Stimulated activated naive CD4-positive, alpha-beta T cell treated with Interleukin-2 at 50 U/mL for 16 hours (primary cell): Measurements from ENCODE around the gene OR10H4.
"Not testable (repeated sequence)": the region's sequence is repeated elsewhere in the genome, so short reads cannot be mapped to it uniquely, and the experiment has no call there.

Experiments
- DNase-seq: peaks from one replicate; lab custom pipeline; 2025; lab: John Stamatoyannopoulos, UW

Gene OR10H4, protein sequence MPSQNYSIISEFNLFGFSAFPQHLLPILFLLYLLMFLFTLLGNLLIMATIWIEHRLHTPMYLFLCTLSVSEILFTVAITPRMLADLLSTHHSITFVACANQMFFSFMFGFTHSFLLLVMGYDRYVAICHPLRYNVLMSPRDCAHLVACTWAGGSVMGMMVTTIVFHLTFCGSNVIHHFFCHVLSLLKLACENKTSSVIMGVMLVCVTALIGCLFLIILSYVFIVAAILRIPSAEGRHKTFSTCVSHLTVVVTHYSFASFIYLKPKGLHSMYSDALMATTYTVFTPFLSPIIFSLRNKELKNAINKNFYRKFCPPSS

DNA sequence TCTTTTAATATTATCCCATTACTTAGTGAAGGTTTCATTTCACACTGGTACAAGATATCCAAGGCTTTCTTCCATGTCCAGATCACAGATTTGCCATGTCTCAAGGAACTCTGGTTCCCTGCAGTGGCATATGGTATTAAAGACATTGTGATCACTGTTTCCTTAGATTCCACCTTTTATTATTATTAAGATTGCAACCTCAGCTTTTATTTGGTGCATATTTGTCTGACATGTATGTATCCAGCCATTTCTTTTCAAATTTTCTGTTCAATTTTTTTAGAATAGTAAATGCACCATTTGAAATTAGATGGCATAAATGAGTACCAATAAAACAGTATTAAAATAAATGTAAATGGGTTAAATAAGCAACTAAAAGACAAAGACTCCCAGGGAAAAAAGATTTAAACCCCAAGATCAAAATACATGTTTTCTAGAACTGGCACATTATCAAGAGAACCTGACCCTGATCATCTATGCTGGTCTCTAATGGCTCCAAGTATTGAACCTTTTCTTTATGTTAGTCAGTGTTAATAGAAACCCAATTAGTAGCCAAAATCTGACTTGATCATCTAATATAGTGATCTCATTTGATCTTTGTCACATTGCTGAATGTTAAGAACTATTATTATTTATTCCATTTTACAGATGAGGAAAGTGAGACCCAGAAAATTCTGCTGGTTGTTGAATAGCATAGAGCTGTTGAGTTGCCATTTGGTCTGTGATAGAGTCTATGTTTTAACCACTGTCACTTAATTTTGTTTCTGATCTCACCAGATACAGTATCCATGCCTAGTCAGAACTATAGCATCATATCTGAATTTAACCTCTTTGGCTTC is at the start of gene OR10H4:
TSS of gene OR10H4 (plus strand) at position 786 of the 836 bp plus-strand sequence. CDS start at position 786, 0 bp downstream.
- DNase-seq, result no peak

DNA sequence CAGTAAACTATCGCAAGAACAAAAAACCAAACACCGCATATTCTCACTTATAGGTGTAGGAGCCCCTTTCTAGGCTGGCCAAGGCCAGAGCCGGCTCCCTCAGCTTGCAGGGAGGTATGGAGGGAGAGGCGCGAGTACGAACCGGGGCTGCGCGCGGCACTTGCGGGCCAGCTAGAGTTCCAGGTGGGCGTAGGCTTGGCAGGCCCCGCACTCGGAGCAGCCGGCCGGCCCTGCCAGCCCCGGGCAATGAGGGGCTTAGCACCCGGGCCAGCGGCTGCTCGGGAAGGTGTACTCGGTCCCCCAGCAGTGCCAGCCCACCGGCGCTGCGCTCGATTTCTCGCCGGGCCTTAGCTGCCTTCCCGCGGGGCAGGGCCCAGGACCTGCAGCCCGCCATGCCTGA is 49.2 kb upstream of the OR10H4 start:
- DNase-seq, result not testable (repeated sequence)

DNA sequence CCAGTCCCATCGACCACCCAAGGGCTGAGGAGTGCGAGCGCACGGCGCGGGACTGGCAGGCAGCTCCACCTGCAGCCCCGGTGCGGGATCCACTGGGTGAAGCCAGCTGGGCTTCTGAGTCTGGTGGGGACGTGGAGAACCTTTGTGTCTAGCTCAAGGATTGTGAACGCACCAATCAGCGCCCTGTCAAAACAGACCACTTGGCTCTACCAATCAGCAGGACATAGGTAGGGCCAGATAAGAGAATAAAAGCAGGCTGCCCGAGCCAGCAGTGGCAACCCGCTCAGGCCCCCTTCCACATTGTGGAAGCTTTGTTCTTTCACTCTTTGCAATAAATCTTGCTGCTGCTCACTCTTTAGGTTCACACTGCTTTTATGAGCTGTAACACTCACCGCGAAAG is 48.8 kb upstream of the OR10H4 start:
- DNase-seq, result not testable (repeated sequence)

DNA sequence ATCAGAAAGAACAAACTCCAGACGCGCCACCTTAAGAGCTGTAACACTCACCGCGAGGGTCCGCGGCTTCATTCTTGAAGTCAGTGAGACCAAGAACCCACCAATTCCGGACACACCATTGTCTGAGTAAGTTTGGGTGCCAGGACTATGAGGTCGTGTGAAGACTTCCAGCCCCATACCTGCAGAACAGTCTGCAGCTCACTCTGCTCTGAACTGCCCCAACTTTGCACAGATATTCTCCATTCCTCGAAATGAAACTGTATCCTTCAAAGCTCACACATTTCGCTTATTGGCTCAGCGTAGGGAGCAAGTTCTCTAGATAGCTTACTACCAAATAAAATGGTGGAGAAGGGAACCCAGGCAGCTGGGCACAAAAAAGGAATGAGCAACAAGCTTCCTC is 48.3 kb upstream of the OR10H4 start:
- no peak for DNase-seq

DNA sequence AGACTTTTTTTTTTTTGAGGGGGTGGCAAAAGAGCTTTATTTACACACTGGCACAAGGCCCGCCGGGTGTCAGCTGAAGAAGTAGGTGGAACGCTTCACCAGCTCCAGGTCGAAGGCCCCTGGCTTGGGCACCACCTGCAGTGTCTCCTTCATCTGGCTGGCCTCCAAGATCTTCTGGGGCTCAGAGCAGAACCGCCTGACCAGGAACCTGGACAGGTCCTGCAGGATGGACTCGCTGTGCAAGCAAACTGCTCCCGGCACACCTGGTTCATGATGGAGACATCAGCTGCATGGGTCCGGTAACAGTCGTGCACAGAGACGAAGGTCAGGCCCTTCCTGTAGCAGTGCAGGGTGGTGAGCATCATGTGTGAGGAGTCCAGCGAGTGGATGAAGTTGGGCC is 46.6 kb upstream of the OR10H4 start:
- DNase-seq, result no peak

DNA sequence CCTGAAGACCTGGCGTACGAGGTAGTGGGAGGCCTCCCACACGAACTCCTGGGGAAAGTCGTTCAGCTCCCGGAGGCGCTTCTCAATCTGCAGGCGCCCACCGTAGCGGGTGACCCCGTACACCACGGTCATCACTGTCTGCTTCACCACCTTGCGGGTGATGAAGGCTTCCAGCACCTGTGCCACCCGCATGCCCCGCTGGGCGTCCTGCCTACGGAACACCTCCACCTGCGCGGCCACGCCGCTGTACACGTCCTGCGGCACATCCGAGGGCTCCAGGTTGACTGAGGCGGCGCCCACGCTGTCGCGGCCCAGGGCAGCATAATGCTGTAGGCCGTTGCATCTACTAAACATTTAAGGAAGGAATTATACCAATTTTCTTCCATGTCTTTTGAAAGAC is 45.9 kb upstream of the OR10H4 start:
- DNase-seq, result not testable (repeated sequence)

DNA sequence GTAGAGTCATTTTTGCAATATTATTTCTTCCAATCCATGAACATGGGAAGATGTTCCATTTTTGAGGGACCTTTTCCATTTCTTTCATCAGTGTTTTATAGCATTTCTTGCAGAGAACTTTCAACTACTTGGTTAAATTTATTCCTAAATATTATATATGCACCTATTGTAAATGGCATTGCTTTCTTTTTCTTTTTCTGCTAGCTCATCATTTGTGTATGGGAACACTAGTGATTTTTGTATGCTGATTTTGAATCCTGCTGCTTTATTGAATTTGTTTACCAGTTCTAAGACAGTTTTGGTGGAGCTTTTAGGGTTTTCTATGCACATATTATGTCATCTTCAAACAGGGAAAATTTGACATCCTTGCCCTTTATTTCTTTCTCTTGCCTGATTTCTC is 43.8 kb upstream of the OR10H4 start:
- DNase-seq, result no peak

DNA sequence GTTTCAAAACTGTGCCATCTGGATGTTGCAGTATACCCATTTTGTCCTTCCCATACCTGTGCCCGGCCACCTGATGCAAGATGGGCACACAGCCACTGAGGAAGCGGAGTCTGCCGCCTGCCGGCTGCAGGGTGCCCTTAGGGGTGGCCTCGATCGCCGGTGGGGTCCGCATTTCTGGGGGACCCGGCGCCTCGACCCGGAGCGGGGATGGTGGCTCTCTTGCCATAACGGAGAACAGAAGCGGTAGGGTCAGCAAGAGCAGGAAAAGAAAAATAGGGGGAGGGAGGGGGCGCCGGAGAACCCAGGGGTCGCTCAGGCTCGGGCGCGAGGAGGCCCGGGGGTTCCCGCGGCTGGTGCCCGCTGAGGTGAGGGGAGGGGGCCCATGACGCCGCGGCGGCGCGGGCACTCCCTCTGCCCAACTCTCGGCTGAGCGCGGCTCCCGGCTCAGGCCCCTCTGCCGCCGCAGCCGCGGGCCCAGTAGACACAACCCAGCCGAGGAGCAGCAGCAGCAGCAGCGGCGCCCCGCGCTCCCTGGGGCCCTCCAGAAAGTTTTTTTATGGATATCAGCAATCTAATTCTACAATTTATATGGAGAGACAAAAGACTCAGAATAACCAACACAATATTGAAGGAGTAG is 37.1 kb upstream of the OR10H4 start:
- no peak for DNase-seq

DNA sequence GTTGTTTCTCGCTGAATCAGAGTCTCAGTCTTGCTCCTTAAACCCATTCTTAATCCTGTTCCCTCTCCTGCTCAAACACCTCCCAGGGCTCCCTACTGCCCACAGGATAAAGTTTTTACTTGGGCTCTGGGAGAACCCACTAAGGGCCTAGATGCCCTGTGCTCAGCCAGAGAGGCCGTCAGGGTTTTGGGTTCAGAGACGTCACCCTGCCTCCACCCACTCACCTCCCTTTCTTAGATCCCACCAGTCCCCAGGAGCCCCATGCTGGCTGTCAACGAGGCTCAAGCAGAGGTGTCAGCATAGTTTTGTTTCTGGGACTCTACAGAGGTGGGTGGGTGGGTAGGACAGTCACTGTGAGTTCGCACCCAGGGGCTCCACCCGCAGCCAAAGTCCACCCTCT is 35.4 kb upstream of the OR10H4 start:
- no peak for DNase-seq

DNA sequence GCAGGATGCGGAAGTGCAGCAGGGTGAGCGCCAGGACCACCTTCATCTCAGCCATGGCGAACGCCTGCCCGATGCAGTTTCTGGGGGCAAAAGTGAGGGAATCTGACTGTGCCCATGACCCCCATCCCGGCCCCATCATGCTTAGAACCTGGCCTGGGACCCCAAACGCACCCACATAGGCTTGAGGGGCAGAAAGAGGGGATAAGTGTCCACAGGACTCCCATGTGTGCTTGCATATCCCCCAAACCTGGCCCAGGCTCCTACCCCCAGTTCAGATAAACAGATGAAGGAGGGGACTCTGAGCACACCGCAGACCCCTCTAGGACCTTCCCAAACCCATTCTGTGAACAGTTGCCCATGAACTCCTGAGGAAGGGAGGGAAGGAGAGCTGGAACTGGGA is 35.0 kb upstream of the OR10H4 start:
- DNase-seq, result no peak

DNA sequence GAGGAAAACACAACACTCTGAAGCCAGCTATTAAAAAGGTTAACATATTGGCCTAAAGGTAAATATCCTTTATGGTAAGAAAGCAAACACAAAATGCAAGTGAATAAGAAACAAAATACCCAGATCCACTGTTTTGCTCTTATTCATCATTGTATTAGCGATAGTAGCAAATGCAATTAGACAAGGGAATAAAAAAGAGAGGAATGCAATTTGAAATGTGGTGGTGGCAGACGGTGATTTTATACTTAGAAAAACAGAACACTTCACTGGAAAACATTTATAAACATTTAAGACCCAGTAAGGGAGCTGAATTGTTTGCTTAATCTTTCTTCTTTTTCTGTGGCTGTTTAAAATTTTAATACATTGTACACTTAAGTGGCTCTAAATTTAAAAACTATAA is 33.7 kb upstream of the OR10H4 start:
- DNase-seq, result no peak

DNA sequence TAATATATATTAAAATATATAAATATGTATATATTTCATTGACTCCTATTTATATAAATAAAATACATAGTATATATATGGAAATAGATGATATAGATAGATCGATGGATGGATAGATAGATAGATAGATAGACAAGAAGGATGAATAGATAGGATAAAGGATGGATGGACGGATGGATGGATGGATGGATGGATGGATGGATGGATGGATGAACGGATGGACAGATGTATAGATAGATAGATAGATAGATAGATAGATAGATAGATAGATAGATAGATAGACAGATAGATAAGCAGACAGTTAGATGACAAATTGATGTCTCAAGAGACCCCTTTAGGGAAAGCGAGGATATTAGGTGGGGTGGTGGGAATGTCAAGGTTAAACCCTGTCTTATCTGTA is 29.6 kb upstream of the OR10H4 start:
- no peak for DNase-seq

DNA sequence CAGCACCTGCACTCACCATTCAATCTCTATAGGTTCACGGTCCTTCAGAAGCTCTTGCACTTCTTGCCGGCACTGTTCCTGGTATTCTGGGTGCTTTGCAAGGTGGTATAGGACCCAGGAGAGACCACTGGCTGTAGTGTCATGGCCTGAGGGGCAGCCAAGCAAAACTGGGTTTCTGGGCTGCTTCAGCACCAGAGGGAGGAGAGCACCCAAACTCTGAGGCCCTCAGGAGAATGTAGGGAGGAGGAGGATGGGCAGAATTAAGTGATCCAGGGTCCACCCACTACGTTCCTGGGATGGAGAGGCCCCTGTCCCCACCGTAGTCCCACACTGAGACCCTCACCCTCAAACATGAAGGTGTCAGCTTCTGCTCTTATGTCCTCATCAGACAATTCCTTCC is 26.8 kb upstream of the OR10H4 start:
- no peak for DNase-seq

DNA sequence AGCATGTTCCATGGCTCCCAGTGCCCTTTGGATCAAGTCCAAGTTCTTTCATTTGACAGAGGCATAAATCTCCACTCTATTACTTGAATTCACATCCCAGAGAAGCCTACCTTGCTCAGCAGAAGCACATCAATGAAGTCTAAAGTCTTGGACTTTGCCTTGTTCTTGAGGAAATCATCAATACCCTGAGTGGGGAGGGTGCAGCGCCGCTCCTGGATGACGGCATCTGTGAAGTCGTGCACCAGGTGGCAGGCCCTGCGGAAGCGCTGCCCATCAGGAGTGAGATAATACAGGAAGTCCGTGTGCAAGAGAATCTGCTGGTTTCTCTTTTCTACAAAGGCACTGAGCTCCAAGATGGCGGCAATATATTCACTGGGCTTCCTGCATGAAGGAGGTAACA is 25.1 kb upstream of the OR10H4 start:
- no peak for DNase-seq

DNA sequence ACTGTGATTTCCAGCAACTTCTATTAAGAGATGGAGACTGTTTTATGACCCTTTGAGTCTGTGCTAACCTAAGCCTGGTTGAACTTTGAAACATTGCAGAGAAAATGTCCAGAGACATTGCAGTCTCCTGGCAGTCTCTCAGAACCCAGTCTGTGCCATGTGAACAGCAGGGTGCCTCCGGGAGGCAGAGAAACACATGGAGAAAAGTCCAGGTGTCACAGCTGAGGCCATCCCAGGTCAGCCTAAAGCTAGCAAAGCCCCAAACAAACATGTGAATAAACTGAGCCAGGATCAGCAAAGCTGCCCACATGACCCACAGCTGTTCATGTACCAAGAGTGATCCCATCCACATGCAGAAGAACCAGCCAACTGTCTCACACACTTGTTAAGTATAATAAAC is 22.3 kb upstream of the OR10H4 start:
- no peak for DNase-seq

DNA sequence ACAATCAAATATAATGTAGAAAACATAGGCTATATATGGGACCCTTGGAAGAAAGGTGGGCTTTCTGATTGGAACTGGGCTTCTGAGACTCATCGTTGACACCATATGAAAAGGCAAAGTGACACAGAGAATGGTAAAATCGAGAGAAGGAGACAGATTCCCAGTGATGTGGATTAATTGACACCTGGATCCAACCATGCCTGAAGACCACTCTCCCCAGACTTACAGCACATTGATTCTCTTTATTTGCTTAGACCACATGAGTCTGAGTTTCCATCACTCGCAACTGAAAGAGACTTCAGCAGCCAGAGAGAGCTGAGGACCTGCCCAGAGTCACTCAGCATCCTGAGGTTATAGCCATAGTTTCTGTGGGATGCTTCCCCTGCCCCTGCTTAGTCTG is 20.5 kb upstream of the OR10H4 start:
- no peak for DNase-seq

DNA sequence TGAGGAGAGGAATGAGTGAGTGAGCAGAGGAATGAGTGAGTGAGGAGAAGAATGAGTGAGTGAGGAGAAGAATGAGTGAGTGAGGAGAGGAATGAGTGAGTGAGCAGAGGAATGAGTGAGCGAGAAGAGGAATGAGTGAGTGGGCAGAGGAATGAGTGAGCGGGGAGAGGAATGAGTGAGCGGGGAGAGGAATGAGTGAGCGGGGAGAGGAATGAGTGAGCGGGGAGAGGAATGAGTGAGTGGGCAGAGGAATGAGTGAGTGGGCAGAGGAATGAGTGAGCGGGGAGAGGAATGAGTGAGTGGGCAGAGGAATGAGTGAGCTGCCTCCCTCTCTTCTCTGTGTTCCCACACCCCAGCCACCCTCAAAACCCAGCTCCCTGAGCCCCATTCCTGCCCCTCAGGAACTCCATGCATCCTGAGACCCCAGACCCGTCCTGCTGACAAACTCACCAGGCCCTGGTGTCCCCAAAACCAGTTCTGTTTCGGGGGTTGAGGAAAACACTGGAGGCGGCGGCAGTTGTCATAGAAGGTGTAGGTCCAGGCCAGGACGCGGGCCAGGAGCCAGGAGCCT is 15.0 kb upstream of the OR10H4 start:
- DNase-seq, result not testable (repeated sequence)

DNA sequence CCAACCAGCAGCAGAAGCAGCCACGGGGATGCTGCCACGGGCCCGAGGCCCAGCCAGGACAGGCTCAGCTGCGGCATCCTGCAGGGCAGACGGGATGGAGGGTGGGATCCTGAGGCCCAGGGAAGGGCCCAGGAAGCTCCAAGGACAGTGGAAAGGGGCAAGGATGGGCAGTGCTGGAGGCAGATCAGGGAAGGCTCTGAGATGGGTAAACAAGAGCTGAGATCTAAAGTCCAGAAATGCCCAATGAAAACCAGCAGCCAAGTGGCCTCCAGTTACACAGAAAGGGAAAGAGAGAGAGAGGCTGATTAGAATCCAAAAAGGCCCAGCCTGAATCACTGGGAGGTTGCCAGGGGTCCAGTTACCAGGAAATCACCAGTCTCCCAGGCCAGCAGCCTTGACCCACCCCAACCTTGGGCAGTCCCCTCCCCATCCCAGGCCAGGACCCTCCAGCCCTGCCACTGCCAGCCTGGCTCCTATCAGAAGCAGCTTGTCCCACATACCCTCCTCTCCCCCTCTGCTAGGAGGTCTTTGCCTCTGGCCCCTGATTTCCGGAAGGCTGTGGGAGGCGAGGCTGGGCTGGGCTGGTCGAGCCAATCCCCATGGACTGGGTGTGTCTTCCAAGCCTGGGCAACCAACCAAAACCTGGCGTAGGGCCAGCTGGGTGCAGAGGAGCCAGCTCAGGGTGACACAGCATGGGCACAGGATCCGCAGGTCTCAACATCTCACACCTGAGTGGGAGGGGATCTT is 14.3 kb upstream of the OR10H4 start, which contains the start of gene CYP4F11:
TSS of gene CYP4F11 (minus strand) at position 198 of the 747 bp plus-strand sequence. CDS start at position 77, 121 bp downstream.
- DNase-seq, result no peak

DNA sequence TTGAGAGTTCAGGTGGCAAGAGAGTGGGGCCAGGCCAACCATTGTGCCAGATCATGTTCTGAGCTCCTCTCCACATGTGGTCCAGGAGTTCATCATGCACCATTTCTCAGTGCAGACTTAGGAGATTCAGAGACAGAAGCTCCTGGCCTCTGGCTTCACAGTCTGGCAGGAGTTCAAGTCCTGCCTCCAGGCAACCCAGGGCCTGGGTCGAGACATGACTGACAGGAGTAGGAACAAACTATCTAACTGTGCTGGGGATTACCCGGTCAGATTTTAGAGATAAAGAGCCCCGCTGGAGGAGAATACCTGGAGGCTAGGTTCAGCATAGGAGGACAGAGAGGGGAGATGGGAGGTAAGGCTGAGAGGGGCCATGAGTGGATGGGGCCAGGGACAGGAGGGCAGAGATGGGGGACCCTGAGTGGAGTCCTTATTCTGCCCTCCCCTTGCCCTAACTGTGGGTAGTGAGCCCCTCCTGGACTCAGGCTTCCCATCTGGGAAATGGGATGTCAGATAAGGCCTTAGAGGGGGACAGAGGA is 13.6 kb upstream of the OR10H4 start:
- no peak for DNase-seq

DNA sequence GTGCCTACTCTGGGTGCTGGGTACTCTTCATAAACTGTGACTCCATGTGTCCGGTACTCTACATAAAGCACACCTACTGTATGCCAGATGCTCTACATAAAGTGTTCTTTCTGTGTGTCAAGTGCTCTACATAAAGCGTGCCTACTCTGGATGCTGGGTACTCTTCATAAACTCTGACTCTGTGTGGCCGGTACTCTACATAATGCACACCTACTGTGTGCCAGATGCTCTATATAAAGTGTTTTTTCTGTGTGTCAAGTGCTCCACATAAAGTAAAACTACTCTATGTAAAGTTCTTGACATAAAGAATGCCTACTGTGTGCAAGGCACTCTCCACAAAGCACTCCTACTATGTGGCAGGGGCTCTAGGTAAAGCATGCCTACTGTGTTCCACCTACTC is 12.6 kb upstream of the OR10H4 start:
- no peak for DNase-seq

DNA sequence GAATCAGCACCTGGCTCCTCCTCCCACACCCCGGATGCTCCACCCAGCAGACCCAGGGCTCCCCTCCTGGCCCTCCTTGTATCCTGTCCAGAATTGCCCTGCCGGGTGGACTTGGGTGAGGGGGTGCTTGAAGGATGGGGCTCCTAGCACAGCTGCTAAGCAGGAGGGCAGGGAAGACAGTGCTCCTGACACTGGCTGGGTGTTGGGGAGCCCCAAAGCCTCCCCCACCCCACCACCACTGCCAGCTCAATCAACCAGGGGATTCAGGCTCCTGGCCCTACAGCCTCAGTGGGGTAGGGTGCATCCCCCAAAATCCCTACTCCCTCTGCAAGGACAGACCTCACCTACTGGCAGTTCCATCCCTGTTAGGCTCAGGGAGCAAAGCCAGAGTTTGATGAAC is 11.9 kb upstream of the OR10H4 start:
- no peak for DNase-seq

DNA sequence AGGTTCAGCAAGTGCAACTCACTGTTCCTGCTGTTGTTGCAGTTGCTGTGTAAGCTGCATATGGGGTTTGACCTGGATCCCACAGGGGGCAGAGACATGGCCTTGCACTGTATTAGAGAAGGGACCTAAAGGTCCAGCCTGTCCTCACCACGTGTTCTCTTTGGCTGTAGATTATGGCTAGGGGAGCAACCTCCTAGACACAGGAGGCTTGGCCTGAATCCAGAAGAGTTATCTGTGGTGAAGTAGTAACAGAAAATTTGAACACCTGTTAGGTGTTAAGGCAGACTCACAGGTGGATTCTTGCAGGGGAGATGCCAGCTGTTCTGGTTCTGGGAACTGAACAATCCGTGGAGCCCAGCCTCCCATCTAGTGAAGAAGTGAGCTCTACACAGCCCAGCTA is 11.0 kb upstream of the OR10H4 start:
- no peak for DNase-seq
